Nephron (organoid): Measurements from ENCODE around the gene PTDSS2.

Source experiments
- H3K27ac Mint-ChIP-seq, 3 experiments: 2 replicates each; pipeline ENCODE4 v1.8.0; 2020; ENCODE audit warnings: mixed read lengths in 3 of 3, mild to moderate bottlenecking in 2 of 3, moderate library complexity in 1 of 3
- H3K27me3 Mint-ChIP-seq: 2 replicates; pipeline ENCODE4 v1.8.0; 2021; ENCODE audit warnings: low read depth, mild to moderate bottlenecking, moderate library complexity, mixed read lengths
- H3K36me3 Mint-ChIP-seq: 2 replicates; pipeline ENCODE4 v1.8.0; 2020; ENCODE audit warnings: low read depth, mixed read lengths
- H3K4me1 Mint-ChIP-seq: 2 replicates; pipeline ENCODE4 v1.8.0; 2020; ENCODE audit warnings: mixed read lengths
- H3K4me3 Mint-ChIP-seq, 3 experiments: 2 replicates each; pipeline ENCODE4 v1.8.0; 2020; ENCODE audit warnings: mild to moderate bottlenecking in 3 of 3, mixed read lengths in 3 of 3, moderate library complexity in 2 of 3
- H3K9me3 Mint-ChIP-seq: 2 replicates; pipeline ENCODE4 v1.8.0; 2020; ENCODE audit warnings: mixed read lengths
- TF ChIP-seq, protein P1 (sequence below), 3 experiments: fragments of 200-600 bp; sonication (generic); IDR thresholded peaks; one replicate each; pipeline ENCODE4 v1.5.0; 2021; ENCODE audit warnings: antibody characterized with exemption in 3 of 3; ENCODE audit not compliant: unreplicated experiment in 3 of 3

The PTDSS2 gene

DNA sequence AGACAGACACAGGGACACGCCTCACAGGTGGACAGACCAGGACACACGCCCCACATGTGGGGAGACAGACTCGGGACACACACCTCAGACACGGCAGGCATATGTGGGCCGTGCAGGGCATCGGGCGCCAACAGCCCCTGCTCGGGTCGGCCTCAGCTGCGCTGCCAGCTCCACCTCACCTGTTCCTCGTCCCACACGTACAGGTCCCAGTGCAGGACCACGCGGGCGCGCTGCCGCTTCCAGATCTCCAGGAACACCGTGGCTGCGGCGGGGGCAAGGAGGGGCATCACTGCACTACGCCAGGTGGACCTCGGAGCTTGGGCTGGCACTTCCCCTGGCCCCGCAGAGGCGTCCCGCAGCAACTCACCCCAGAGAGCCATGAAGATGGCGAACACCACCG, 20.7 kb upstream of the PTDSS2 start:
- Mint-ChIP-seq H3K36me3 (peaks cover 3% of the 10 kb centered on the region), H3K27ac (no peak overlapping the region), H3K27me3 (peaks cover 9% of the 10 kb centered on the region), H3K4me1 (no peaks in the 10 kb centered on the region), H3K4me3 (no peak overlapping the region), H3K9me3 (peaks cover 4% of the 10 kb centered on the region)
- TF ChIP-seq, protein P1, sequence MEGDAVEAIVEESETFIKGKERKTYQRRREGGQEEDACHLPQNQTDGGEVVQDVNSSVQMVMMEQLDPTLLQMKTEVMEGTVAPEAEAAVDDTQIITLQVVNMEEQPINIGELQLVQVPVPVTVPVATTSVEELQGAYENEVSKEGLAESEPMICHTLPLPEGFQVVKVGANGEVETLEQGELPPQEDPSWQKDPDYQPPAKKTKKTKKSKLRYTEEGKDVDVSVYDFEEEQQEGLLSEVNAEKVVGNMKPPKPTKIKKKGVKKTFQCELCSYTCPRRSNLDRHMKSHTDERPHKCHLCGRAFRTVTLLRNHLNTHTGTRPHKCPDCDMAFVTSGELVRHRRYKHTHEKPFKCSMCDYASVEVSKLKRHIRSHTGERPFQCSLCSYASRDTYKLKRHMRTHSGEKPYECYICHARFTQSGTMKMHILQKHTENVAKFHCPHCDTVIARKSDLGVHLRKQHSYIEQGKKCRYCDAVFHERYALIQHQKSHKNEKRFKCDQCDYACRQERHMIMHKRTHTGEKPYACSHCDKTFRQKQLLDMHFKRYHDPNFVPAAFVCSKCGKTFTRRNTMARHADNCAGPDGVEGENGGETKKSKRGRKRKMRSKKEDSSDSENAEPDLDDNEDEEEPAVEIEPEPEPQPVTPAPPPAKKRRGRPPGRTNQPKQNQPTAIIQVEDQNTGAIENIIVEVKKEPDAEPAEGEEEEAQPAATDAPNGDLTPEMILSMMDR (IDR thresholded peaks at IDR 0.05; ENCODE audit: unreplicated experiment in 3 of 3), result no peak

DNA sequence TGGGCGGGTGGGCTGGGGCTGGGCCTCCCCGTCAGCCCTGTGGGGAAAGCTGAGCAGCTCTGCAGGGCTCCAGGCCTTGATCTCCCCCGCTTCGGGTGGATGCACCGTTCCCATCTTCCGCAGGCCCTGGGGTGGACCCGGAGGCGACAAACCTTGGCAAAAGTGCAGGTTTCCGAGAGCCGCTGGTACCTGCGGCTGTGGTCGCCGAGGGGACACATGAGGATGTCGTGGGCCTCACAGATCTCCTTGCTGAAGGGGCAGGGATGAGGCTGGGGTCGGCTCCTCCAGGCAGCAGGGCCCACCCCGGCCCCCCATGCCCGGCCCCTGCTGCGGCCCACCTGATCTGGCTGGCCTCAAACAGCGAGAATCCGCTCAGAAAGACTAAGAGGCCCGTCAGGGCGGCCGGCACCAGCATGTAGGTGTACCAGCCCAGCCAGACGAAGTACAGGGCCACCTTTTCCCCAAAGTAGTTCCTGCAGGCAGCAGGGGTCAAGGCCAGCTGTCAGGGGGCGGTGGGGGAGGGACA, 20.1 kb upstream of the PTDSS2 start:
- TF ChIP-seq, protein P1 (IDR thresholded peaks at IDR 0.05; ENCODE audit: unreplicated experiment in 3 of 3), result no peak
- peaks cover 3% of the 10 kb centered on the region for H3K36me3 Mint-ChIP-seq
- H3K9me3 Mint-ChIP-seq, result no peaks in the 10 kb centered on the region
- H3K4me3 Mint-ChIP-seq, result no peak overlapping the region
- peaks cover 5% of the 10 kb centered on the region for H3K27me3 Mint-ChIP-seq
- no peak overlapping the region for H3K27ac Mint-ChIP-seq
- no peaks in the 10 kb centered on the region for H3K4me1 Mint-ChIP-seq

DNA sequence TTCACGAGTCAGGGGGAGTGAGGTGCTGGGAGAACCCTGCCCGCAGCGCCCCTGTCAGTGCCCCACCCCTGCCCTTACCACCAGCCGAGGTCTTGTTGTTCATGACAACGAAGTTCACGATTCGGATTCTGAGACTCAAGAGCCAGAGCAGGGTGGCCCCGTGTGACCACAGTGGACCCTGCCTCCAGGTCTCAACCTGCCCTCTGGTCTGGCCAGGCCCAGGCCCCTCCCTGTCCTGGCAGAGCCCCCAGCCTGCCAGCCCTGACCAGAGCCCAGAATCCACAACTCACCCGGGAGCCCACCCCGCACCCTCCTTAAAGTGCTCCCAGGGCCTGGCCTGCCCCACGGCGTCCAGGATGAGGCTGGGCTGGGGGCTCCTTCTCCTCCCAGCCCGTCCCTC, 18.2 kb upstream of the PTDSS2 start:
- Mint-ChIP-seq H3K4me3 (no peak overlapping the region), H3K36me3 (no peaks in the 10 kb centered on the region), H3K27ac (no peak overlapping the region), H3K9me3 (peaks cover 3% of the 10 kb centered on the region), H3K27me3 (no peaks in the 10 kb centered on the region), H3K4me1 (no peaks in the 10 kb centered on the region)
- TF ChIP-seq, protein P1 (IDR thresholded peaks at IDR 0.05; ENCODE audit: unreplicated experiment in 3 of 3), result no peak

DNA sequence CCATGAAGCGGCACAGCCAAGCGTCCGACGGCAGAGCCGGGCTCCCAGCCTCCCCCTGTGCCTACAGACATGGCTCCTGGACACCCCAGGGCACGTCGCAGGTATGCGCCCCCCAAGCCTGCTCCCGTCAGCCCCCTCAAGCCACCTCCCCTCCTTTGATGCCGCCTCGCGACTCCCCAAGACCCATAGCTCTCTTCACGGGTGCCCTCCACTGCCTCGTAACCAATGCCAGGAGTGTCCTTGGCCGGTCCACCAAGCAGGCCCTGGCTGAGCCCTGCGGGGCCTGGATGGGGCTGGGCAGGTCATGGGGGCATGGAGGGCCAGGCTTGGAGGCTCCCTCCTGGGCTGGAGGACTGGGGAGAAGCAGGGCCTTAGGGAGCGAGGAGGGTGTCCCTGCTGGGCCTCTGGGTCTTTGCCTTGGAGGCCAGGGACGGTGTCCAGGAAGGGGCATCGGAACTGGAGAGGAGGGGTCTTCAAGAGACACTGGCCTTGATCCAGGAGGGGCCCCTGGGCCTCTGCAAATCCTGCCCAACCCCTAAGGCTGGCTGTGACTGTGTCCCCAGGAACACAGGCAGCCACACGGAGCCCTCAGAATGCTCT, 17.5 kb upstream of the PTDSS2 start:
- Mint-ChIP-seq H3K36me3 (no peaks in the 10 kb centered on the region), H3K4me1 (no peaks in the 10 kb centered on the region), H3K4me3 (no peak overlapping the region), H3K27me3 (no peaks in the 10 kb centered on the region), H3K27ac (no peak overlapping the region), H3K9me3 (peaks cover 6% of the 10 kb centered on the region)
- TF ChIP-seq, protein P1 (IDR thresholded peaks at IDR 0.05; ENCODE audit: unreplicated experiment in 3 of 3), result no peak

DNA sequence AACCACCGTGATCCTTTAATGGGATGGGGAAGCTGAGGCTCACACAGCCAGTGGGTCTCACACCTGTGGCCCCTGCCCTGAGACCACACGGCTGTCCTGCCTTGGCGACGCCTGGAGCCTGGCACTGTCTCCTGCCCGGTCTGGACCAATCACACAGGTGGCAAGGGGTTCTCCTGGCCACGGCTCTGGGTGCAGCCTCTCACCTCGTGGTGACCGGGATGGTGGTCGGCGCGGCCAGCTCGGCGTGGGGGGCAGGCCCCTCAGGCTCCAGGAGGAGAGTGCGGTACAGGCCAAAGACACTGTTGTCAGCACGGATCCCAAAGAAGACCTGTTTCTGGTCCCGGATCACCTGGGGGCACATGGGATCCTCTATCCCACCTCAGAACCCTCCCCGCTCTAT, 17.0 kb upstream of the PTDSS2 start:
- H3K9me3 Mint-ChIP-seq, result peaks cover 6% of the 10 kb centered on the region
- H3K27ac Mint-ChIP-seq, result no peak overlapping the region
- H3K4me3 Mint-ChIP-seq, result no peak overlapping the region
- TF ChIP-seq, protein P1 (IDR thresholded peaks at IDR 0.05; ENCODE audit: unreplicated experiment in 3 of 3), result no peak
- H3K36me3 Mint-ChIP-seq, result no peaks in the 10 kb centered on the region
- H3K27me3 Mint-ChIP-seq, result no peaks in the 10 kb centered on the region
- no peaks in the 10 kb centered on the region for H3K4me1 Mint-ChIP-seq

DNA sequence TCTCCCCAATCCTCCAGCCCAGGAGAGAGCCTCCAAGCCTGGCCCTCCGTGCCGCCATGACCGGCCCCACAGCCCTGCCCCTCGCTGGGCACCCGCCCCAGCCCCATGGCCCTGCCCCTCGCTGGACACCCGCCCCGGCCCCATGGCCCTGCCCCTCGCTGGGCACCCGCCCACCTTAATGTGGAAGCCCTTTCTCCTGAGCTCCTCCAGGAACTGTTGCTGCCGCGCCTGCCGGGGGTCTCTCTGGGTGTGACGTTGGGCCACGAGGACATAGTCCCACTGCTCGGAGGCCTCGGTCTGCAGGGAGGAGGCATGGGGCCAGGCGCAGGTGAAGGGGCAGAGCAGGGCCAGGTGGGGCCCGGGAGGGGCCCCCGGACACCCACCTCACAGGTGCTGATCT, 16.4 kb upstream of the PTDSS2 start:
- H3K36me3 Mint-ChIP-seq, result no peaks in the 10 kb centered on the region
- H3K27ac Mint-ChIP-seq, result no peak overlapping the region
- TF ChIP-seq, protein P1 (IDR thresholded peaks at IDR 0.05; ENCODE audit: unreplicated experiment in 3 of 3), result no peak
- H3K9me3 Mint-ChIP-seq, result peaks cover 6% of the 10 kb centered on the region
- no peaks in the 10 kb centered on the region for H3K27me3 Mint-ChIP-seq
- H3K4me3 Mint-ChIP-seq, result no peak overlapping the region
- no peaks in the 10 kb centered on the region for H3K4me1 Mint-ChIP-seq
